Diencephalon (tissue), 1 donor: ENCODE results near the gene NT5DC4. TPM values are rescaled to one million over a fixed set of nuclear protein-coding genes. Genes with fewer than 3 reads are reported as not detected.

Experiments
- total RNA-seq: library from RNA; depleted of rRNA; stranded (reverse); fragments of >200 nt; gene quantifications from one replicate; pipeline ENCODE4 v1.2.3, GENCODE V29; 2014

Gene NT5DC4
- not detected for total RNA-seq

GRCh38 chr2:112720785-112721184 lies at the start of gene NT5DC4:
Gene NT5DC4 (plus strand): TSS chr2:112721020. CDS start chr2:112721080, 60 bp downstream.

GRCh38 chr2:112764071-112765044 lies 43.5 kb downstream of the NT5DC4 start, which contains the start of gene CKAP2L:
Gene CKAP2L (minus strand): TSS chr2:112764609. CDS start chr2:112764598, 11 bp downstream.

GRCh38 chr2:112784199-112785189 lies 63.7 kb downstream of the NT5DC4 start, which contains the start of gene IL1A:
Gene IL1A (minus strand): TSS chr2:112784493. CDS start chr2:112783770, 723 bp downstream.

Other genes with a start within 250 kb of the NT5DC4 start
- 84.4 TPM for gene TTL, start 238.9 kb upstream of the NT5DC4 start, total RNA-seq
- gene POLR1B, start 178.6 kb upstream of the NT5DC4 start, total RNA-seq, result 31.1 TPM
- gene CHCHD5, start 136.4 kb upstream of the NT5DC4 start, total RNA-seq, result 6.0 TPM
- gene SLC20A1, start 75.1 kb upstream of the NT5DC4 start, total RNA-seq, result 34.6 TPM
- 4.2 TPM for gene CKAP2L, start 43.6 kb downstream of the NT5DC4 start, total RNA-seq
- gene IL1A, start 63.5 kb downstream of the NT5DC4 start, total RNA-seq, result 0.92 TPM
- 1.2 TPM for gene IL1B, start 115.8 kb downstream of the NT5DC4 start, total RNA-seq
- not detected for gene IL37, start 190.1 kb downstream of the NT5DC4 start, total RNA-seq